ENCODE results near the gene PML.
"Not testable (repeated sequence)": the region's sequence is repeated elsewhere in the genome, so short reads cannot be mapped to it uniquely, and the experiment has no call there.

The PML gene

GRCh38 chr15:74040109-74040850 is 45.8 kb downstream of the PML start:
- DNase-seq (ENCODE audit: low spot score): no peak

- DNase-seq (ENCODE audit: low spot score): no peak
Observed at GRCh38 chr15:74041311-74041756, 46.8 kb downstream of the PML start.

GRCh38 chr15:74041777-74042435 is 47.4 kb downstream of the PML start:
- no peak for DNase-seq (ENCODE audit: low spot score)

- no peak for DNase-seq (ENCODE audit: low spot score)
Observed at GRCh38 chr15:74042603-74043424, 48.3 kb downstream of the PML start.

- DNase-seq (ENCODE audit: low spot score): no peak
Observed at GRCh38 chr15:74043425-74044266, 49.1 kb downstream of the PML start.

- no peak for DNase-seq (ENCODE audit: low spot score)
Observed at GRCh38 chr15:74044267-74045110, 50.0 kb downstream of the PML start.

GRCh38 chr15:74045184-74045583 is 50.7 kb downstream of the PML start:
- DNase-seq (ENCODE audit: low spot score): no peak

- no peak for DNase-seq (ENCODE audit: low spot score)
Observed at GRCh38 chr15:74045636-74046274, 51.2 kb downstream of the PML start.

GRCh38 chr15:74046275-74046674 is 51.8 kb downstream of the PML start:
- no peak for DNase-seq (ENCODE audit: low spot score)

- DNase-seq (ENCODE audit: low spot score): no peak
Observed at GRCh38 chr15:74050127-74050526, 55.6 kb downstream of the PML start.

GRCh38 chr15:74050556-74051234 is 56.2 kb downstream of the PML start:
- DNase-seq (ENCODE audit: low spot score): no peak

- DNase-seq (ENCODE audit: low spot score): not testable (repeated sequence)
Observed at GRCh38 chr15:74052271-74053260, 58.0 kb downstream of the PML start.

- no peak for DNase-seq (ENCODE audit: low spot score)
Observed at GRCh38 chr15:74053517-74053916, 59.0 kb downstream of the PML start.

- DNase-seq (ENCODE audit: low spot score): peak; percentile 89
Observed at GRCh38 chr15:74053941-74054529, 59.5 kb downstream of the PML start.

GRCh38 chr15:74055804-74056203 is 61.3 kb downstream of the PML start:
- no peak for DNase-seq (ENCODE audit: low spot score)

GRCh38 chr15:74056330-74056729 is 61.8 kb downstream of the PML start:
- DNase-seq (ENCODE audit: low spot score): not testable (repeated sequence)

GRCh38 chr15:74059050-74059833 is 64.7 kb downstream of the PML start:
- DNase-seq (ENCODE audit: low spot score): not testable (repeated sequence)

Measured in left forelimb (tissue), 1 donor.